Loucy (cell line): ENCODE data around the gene INKA1.

ENCODE experiments used
- H2AFZ ChIP-seq: fragments of 200-600 bp; sonication (generic); 2 replicates; pipeline ENCODE4 v1.6.0; 2016; ENCODE audit warnings: antibody characterized with exemption, mild to moderate bottlenecking, low read length, moderate library complexity
- H3F3A ChIP-seq: fragments of 200-600 bp; 2 replicates; pipeline ENCODE4 v1.6.0; 2016; ENCODE audit warnings: antibody characterized with exemption, low read depth, mild to moderate bottlenecking
- H3K27me3 ChIP-seq: fragments of 200-600 bp; sonication (generic); 2 replicates; pipeline ENCODE4 v1.6.1; 2014; ENCODE audit warnings: low read length, mild to moderate bottlenecking; ENCODE audit not compliant: insufficient read depth, poor library complexity, severe bottlenecking
- H3K36me3 ChIP-seq: fragments of 200-600 bp; sonication (generic); 2 replicates; pipeline ENCODE4 v1.6.1; 2016; ENCODE audit warnings: low read length; ENCODE audit not compliant: insufficient read depth
- H3K4me1 ChIP-seq: fragments of 200-600 bp; sonication (generic); 2 replicates; pipeline ENCODE4 v1.5.1; 2014; ENCODE audit warnings: low read length, mild to moderate bottlenecking; ENCODE audit not compliant: insufficient read depth, poor library complexity, severe bottlenecking
- H3K4me2 ChIP-seq: fragments of 200-600 bp; sonication (generic); 2 replicates; pipeline ENCODE4 v1.6.0; 2014; ENCODE audit warnings: antibody characterized with exemption, low read length, low read depth, mild to moderate bottlenecking; ENCODE audit not compliant: poor library complexity, severe bottlenecking
- H3K4me3 ChIP-seq: fragments of 200-600 bp; sonication (generic); 2 replicates; pipeline ENCODE4 v1.5.1; 2014; ENCODE audit warnings: low read length, mild to moderate bottlenecking, mixed read lengths; ENCODE audit not compliant: poor library complexity, severe bottlenecking
- H3K79me2 ChIP-seq: fragments of 200-600 bp; sonication (generic); 2 replicates; pipeline ENCODE4 v1.6.1; 2014; ENCODE audit warnings: low read length; ENCODE audit not compliant: insufficient read depth
- H3K9ac ChIP-seq: fragments of 200-600 bp; sonication (generic); 2 replicates; pipeline ENCODE4 v1.6.0; 2014; ENCODE audit warnings: mild to moderate bottlenecking, low read depth, low read length, moderate library complexity; ENCODE audit not compliant: poor library complexity, severe bottlenecking
- H3K9me2 ChIP-seq: fragments of 200-600 bp; sonication (generic); replicated peaks from 2 replicates; pipeline ENCODE4 v1.6.1; 2016; ENCODE audit warnings: low read depth, low read length, mixed read lengths
- H3K9me3 ChIP-seq: fragments of 200-600 bp; sonication (generic); 2 replicates; pipeline ENCODE4 v1.6.1; 2014; ENCODE audit warnings: mild to moderate bottlenecking, antibody characterized with exemption, low read length, low read depth; ENCODE audit not compliant: insufficient read depth
- H4K20me1 ChIP-seq: fragments of 200-600 bp; sonication (generic); 2 replicates; pipeline ENCODE4 v1.6.0; 2014; ENCODE audit warnings: antibody characterized with exemption, low read length, mild to moderate bottlenecking; ENCODE audit not compliant: insufficient read depth, poor library complexity, severe bottlenecking
- EZH2phosphoT487 ChIP-seq: fragments of 200-600 bp; IDR thresholded peaks from 2 replicates; pipeline ENCODE4 v1.6.1; 2018; ENCODE audit warnings: antibody characterized with exemption, mild to moderate bottlenecking, moderate library complexity, borderline replicate concordance
- TF ChIP-seq, protein P1 (sequence below): fragments of 200-600 bp; sonication (generic); conservative IDR thresholded peaks from 2 replicates; pipeline ENCODE4 v1.5.1; 2014; ENCODE audit warnings: mild to moderate bottlenecking, antibody characterized with exemption, low read length

Gene INKA1

DNA sequence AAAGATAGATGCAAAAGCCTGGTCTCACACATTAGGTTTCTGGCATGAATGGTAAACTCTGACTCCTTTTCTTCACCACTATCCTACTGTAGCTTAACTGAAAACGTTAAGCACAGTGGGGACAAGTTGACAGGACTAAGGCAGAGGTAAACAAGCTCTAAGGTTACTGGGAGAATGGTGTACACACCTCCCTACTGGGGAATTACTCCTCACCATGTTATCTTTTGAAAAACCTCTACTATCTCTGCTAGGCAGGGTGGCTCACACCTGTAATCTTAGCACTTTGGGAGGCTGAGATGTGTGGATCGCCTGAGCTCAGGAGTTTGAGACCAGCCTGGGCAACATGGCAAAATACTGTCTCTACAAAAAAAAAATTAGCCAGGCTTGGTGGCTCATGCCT, 45.9 kb upstream of the INKA1 start:
- H3K9ac ChIP-seq, result no peak overlapping the region
- H3K9me2 ChIP-seq, result no peaks in the 10 kb centered on the region
- no peak overlapping the region for H2AFZ ChIP-seq
- peaks cover 82% of the 10 kb centered on the region for H3K79me2 ChIP-seq
- no peaks in the 10 kb centered on the region for H3K36me3 ChIP-seq
- H3K9me3 ChIP-seq, result no peaks in the 10 kb centered on the region
- H3K27me3 ChIP-seq, result no peaks in the 10 kb centered on the region
- no peak overlapping the region for H3K4me2 ChIP-seq
- no peak overlapping the region for H3K4me3 ChIP-seq
- TF ChIP-seq, protein P1, sequence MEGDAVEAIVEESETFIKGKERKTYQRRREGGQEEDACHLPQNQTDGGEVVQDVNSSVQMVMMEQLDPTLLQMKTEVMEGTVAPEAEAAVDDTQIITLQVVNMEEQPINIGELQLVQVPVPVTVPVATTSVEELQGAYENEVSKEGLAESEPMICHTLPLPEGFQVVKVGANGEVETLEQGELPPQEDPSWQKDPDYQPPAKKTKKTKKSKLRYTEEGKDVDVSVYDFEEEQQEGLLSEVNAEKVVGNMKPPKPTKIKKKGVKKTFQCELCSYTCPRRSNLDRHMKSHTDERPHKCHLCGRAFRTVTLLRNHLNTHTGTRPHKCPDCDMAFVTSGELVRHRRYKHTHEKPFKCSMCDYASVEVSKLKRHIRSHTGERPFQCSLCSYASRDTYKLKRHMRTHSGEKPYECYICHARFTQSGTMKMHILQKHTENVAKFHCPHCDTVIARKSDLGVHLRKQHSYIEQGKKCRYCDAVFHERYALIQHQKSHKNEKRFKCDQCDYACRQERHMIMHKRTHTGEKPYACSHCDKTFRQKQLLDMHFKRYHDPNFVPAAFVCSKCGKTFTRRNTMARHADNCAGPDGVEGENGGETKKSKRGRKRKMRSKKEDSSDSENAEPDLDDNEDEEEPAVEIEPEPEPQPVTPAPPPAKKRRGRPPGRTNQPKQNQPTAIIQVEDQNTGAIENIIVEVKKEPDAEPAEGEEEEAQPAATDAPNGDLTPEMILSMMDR, result no peak
- TF ChIP-seq EZH2phosphoT487, result no peak
- H3K4me1 ChIP-seq, result peaks cover 7% of the 10 kb centered on the region
- peaks cover 20% of the 10 kb centered on the region for H4K20me1 ChIP-seq
- no peaks in the 10 kb centered on the region for H3F3A ChIP-seq

DNA sequence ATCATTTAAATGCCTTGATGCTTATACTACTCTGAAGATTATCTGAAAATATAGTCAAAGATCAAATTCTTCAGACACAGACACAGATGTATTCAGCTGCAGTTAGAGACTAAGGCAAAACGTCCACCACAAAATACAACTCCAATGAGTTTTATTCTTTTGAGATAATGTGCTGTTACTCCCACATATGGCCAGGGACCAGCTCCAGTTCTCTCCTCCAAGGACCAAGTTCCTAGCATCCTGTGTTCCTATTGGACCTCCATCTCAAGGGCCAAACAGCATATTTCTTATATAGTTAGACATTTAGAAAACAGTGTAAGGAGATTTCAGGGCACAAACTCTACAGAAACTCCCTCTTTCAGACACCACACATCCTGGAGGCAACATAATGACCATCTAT, 43.8 kb upstream of the INKA1 start:
- TF ChIP-seq EZH2phosphoT487, result no peak
- TF ChIP-seq, protein P1, result no peak
- Histone ChIP-seq H3K4me1 (peaks cover 7% of the 10 kb centered on the region), H3K36me3 (no peaks in the 10 kb centered on the region), H3F3A (no peaks in the 10 kb centered on the region), H3K27me3 (no peaks in the 10 kb centered on the region), H2AFZ (no peak overlapping the region), H3K4me3 (no peak overlapping the region), H3K9me2 (no peaks in the 10 kb centered on the region), H3K79me2 (peaks cover 78% of the 10 kb centered on the region), H3K9ac (no peak overlapping the region), H3K4me2 (no peak overlapping the region), H4K20me1 (peaks cover 20% of the 10 kb centered on the region), H3K9me3 (no peaks in the 10 kb centered on the region)

DNA sequence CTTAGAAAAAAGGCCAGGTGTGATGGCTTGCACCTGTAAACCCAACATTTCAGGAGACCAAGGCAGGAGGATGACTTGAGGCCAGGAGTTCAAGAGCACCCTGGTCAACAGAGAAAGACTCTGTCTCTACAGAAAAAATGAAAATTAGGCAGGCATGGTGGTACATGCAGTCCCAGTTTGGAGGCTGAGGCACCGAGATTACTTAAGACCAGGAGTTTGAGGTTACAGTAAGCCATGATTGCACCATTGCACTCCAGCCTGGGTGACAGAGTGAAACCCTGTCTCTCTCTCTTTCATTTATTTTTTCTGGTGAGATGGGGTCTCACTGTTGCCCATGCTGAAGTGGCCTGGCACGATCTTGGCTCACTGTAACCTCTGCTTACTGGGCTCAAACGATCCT, 41.4 kb upstream of the INKA1 start:
- Histone ChIP-seq H3K79me2 (peaks cover 73% of the 10 kb centered on the region; the same call in 1 of the 2 replicates), H3K36me3 (no peaks in the 10 kb centered on the region), H3F3A (no peaks in the 10 kb centered on the region), H2AFZ (no peak overlapping the region), H3K9ac (no peak overlapping the region), H3K4me1 (peaks cover 7% of the 10 kb centered on the region), H3K27me3 (no peaks in the 10 kb centered on the region), H3K9me3 (no peaks in the 10 kb centered on the region), H3K4me3 (no peak overlapping the region), H3K4me2 (no peak overlapping the region), H3K9me2 (no peaks in the 10 kb centered on the region), H4K20me1 (peaks cover 10% of the 10 kb centered on the region)
- TF ChIP-seq, protein P1, result no peak
- no peak for TF ChIP-seq EZH2phosphoT487
